AG08396 (cell line): ENCODE measurements around the gene TNIK.
"Not testable (repeated sequence)": the region's sequence is repeated elsewhere in the genome, so short reads cannot be mapped to it uniquely, and the experiment has no call there.

ENCODE experiments used
- DNase-seq: peaks from one replicate; pipeline ENCODE4 v3.0.0; 2012; ENCODE audit warnings: low spot score, mixed read lengths

The TNIK gene

DNA sequence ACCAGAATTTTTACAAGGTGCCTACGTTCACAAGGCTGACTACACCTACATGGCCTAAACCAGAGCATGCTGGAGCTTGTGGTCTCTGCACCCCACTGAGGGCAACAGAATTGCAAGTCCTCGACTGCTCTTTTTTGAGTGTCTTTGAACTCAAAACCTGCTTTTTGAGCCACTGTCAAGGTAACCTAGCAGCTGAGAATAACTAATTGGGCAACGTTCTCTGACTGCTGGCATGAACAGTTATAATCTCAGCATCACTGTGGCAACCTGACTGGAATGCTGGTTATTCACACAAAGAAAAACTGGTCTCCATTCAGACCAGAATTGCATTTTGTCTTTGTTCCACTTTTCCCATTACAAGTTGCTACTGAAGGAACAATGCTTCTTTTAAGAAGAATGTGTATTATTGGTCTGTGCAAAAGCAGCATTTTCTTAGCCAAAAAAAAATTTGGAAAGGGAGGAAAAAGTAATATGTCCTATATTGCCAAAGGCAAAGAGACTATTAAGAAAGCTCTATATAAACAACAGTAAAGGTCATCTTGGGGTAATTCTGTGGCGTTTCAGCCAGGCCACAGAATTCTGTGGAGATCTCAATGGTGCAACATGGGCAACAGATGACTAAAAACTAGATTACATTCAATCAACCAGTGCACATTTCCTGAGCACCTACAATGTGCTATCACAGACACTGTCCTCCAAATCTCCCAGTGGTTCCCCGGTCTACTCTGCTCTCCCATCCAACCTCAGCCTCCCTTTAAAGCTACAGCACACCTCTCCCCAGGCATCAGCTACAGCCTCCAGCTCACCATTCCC is 76.8 kb downstream of the TNIK start:
- peak; percentile 30 for DNase-seq

DNA sequence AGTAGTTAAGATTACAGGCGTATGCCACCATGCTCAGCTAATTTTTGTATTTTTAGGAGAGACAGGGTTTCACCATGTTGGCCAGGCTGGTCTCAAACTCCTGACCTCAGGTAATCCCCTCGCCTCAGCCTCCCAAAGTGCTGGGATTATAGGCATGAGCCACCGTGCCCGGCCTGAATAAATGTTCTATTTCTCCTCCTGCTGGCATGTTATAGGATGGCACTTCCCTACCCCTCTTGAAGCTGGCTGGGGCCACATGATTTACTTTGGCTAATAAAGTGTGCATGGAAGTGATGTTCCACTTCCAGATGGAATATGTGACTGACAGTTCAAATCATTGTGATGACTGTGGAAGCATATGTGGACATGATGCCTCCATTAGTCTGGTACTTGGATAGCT is 77.9 kb downstream of the TNIK start:
- DNase-seq, result not testable (repeated sequence)

- DNase-seq, result no peak
These were observed 79.3 kb downstream of the TNIK start for GRCh38 chr3:171380711-171381425.

DNA sequence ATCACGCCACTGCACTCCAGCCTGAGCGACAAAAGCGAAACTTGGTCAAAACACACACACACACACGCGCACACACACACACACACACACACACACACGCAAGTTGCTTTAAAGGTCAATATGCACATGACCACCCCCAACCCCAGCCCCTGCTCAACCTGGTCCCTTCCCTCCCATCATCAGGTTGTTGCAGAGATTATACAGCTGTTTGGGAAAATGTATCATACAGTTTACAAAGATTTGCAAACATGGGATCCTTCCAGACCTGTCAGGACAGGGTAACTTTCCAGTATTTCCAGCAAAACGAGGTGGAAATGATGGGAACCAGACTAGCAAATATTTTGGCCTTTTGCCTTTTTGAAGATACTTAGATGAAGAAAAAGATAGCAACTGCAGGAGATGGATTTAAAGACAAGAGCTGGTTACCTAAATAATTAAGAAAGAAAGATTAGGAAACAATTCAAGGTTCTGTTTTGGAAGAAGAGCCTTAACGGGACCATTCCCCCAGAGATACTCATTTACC is 80.2 kb downstream of the TNIK start:
- DNase-seq, result no peak

GRCh38 chr3:171379281-171379680 is 80.9 kb downstream of the TNIK start:
- DNase-seq, result peak; percentile 17

DNA sequence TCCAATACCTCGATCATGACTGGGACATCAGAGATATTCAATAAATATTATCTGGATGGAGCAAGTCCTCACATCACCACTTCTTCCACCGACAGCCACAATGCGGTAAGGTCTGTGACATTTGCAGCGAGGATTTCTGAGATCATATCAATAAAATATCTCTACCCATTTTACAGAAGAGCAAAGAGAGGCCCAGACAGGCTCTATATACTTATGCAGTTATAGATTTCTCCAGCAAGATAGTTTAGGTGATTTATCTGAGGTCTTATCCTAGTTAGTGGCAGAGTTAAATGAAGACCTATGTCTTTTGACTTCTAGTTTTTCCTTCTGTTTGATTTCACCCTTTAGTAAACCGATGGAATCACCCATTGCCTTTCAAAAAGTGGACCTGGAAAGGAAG is 81.6 kb downstream of the TNIK start:
- no peak for DNase-seq

- DNase-seq, result no peak
These were observed 82.3 kb downstream of the TNIK start for GRCh38 chr3:171377859-171378258.

DNA sequence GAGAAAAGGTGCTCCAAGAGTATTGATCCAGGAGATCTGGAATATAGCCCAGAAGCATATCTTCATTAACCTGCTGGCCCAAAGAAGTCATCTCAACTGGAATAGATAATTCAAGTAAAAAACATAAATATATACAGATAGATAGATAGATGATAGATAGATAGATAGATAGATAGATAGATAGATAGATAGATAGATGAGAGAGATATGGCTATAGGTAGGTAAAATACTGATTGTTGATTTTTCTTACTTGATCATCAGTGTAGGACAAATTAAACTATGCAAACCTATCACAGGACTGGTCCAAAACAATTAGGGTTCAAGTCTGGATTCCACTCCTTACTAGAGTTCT is 83.6 kb downstream of the TNIK start:
- DNase-seq, result no peak

- no peak for DNase-seq
These were observed 84.3 kb downstream of the TNIK start for GRCh38 chr3:171375666-171376595.

DNA sequence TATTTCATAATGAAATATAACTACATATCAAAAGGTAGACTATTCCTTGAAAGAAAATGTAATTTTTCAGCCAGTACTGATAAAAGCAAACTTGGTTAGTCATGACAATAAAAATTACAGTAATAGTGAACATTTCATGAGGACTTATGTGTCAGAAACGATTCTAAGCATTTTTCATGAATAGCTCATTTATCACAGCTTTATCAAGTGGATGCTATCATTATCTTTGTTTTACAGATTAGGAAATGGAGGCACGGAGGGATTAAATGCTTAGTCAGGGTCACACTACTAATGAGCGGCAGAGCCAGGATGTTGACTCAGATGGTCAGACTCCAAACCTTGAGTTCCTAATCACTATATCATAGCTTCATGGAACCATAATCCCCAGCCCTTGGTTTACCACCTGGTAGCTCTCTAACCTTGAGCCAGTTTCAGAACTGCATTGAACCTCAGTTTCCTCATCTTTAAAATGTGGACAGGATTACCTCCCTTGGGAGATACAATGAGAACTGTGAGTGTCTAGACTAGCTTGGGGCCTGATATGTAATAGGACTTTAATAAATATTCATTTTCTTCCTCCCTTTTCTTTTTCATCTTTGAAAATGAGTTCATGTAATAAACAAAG is 85.4 kb downstream of the TNIK start:
- peak; percentile 12 for DNase-seq

DNA sequence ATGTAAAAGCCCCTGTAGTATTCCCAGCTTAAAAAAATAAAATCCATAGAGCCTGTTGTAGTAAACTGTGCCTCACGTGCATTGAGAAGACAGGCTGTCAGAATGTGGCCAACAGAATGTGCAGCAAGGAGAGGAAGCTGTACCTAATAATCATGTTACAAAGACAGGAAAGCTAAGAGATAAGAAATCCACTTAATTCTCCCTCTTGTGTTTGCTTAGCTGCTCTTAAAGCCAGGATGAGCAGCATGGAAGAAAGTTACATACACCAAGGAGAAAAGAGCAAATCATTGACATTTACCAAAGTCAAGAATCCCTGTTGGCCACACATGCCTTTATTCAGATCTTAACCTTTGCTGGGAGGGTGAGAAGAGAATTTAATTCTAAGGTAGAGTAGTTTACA is 85.9 kb downstream of the TNIK start:
- DNase-seq, result no peak

DNA sequence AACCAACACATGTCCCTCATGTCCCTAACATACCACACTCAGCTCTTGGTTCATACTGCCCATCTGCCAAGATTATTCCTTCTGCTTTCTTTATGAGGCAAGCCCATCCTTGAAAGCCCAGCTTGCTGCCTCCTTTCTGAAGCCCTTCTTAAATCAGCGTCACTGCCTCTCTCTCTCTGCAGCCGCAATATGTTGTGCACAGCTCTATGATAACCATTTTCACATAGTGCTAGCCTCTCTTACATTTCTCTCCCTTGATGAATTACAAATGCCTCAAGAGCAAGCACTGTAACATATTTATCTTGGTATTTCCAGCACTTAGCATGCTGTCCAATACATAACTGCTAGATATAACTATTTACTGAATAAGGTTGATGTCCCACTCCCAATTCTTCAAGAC is 86.5 kb downstream of the TNIK start:
- no peak for DNase-seq

DNA sequence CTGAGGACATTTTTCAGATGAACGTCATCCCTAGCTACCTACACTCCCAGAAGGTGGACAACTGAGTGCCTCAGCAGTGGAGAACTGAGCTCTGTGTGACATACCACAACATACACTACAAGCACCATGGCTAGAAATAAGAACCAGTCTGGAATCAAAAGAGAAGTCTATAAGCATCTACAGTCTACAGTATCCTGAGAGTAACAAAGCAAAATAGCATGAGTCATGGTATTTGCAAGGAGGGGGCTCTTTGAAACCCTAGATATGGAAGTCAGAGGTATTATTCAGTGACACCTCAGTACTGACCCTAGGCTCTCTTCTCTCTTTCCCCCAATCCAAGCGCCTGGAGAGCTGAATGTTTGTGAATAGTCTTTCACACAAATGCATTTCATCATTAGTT is 87.5 kb downstream of the TNIK start:
- no peak for DNase-seq

DNA sequence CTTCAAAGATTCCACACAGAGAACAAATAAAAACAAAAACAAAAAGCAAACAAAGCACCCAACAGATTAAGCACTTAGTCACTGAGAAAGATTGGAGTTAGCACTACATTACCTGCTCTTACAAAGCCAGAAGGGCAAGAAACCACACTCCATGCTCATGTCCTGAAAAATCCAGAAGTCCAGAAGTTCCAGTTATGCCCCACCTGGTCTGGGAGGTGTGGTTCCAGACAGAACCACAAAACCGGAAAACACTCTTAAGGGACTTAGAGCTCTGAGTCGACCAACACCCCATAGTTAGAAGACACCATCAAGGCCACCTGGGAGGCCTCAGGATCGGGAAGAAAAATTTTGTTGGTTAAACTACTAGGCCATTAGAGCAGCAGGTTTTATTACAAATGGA is 88.9 kb downstream of the TNIK start:
- no peak for DNase-seq

DNA sequence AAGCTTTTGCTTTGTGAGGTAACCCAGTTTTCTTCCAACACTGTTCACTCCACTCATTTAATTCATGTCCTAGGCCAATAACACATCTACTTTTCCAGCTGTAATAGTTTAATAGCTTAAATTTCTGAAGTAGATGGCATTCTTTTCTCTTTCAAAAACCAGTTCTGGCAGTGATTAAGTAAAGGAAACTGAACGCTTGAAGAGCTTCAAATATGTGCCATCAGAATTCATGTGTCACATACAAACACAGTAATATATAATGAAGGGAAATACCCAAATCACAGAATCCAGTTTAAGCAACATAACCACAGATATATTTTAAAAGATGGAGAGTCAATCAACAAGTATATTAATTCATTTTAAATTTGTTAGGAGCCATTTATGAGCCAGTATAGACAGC is 91.0 kb downstream of the TNIK start:
- no peak for DNase-seq

DNA sequence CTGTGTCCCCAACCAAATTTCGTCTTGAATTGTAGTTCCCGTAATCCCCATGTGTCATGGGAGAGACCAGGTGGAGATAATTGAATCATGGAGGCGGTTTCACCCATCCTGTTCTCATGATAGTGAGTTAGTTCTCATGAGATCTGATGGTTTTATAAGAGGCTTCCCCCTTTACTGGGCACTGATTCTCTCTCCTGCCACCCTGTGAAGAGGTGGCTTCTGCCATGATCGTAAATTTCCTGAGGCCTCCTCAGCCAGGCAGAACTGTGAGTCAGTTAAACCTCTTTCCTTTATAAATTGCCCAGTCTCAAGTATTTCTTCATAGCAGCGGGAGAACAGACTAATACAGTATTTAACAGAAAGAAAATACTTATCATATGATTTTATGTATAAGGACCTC is 93.5 kb downstream of the TNIK start:
- DNase-seq, result not testable (repeated sequence)

- DNase-seq, result no peak
These were observed 94.2 kb downstream of the TNIK start for GRCh38 chr3:171366043-171366442.

GRCh38 chr3:171365489-171365888 is 94.7 kb downstream of the TNIK start:
- DNase-seq, result no peak

DNA sequence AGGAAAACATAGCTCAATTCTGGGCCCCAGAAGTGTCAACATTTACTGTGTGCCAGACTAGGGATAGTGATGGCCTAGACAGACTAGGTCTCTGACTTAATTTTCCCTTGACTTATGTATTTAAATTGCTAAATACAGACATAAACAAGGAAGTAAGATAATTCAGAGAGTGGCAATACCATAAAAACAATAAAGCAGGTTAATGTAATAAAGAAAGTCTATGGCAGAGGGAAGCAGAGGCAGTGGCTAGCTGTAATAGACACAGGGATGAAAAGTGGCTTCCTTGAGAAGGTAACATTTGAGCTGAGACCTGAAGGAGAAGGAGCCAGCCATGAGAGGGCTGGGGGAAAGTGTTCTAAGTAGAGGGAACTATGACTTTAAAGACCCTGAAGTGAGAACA is 95.7 kb downstream of the TNIK start:
- DNase-seq, result no peak

DNA sequence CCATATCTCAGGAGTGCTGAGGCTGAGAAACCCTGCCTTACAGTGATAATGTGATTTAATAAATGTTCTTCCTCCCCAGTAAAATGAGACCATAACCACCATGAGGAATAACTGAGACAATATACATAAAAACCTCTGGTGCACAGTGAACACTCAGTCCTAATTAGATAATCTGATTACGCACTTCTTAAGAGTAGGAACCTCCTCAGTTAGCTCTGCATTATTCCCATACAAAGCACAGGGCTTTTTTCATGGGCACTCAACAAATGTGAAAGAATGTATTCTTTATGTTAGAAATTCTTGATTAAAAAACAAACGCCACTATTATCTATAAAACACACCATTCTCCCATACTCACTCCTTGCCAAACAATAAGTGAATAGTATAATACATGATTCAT is 97.0 kb downstream of the TNIK start:
- no peak for DNase-seq

DNA sequence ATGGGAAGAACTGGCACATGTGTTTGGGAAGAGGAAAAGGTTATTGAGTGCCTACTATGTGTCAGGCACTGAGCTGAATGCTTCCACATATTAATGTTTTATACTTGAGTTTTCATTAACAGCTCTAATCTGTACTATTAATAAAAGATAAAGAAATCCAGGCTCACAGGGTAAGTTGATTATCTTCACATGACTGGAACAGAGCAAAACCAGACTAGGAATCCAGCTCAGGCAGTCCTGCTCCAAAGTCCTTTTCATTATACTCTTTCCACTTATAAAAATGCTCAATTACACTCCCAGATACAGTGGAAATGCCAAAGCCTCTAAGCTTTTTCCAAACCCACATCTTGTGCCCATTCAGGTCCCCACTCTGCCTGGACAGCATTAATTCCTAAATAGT is 97.6 kb downstream of the TNIK start:
- DNase-seq, result no peak

DNA sequence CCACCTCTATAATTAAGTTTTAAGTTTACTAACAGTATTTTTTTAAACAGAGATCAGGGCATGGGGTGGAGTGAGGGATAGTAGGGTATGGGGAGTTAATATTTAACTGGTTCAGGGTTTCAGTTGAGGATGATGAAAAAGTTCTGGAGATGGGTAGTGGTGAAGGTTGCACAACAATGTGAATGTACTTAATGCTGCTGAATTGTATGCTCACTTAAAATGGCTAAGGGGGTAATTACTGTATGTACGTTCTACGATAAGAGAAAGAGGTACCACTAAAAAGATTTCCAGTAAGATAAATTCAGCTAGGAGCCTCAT is 101.4 kb downstream of the TNIK start:
- DNase-seq, result no peak
